Measurements from ENCODE around the gene TRPM2.

The TRPM2 gene

DNA sequence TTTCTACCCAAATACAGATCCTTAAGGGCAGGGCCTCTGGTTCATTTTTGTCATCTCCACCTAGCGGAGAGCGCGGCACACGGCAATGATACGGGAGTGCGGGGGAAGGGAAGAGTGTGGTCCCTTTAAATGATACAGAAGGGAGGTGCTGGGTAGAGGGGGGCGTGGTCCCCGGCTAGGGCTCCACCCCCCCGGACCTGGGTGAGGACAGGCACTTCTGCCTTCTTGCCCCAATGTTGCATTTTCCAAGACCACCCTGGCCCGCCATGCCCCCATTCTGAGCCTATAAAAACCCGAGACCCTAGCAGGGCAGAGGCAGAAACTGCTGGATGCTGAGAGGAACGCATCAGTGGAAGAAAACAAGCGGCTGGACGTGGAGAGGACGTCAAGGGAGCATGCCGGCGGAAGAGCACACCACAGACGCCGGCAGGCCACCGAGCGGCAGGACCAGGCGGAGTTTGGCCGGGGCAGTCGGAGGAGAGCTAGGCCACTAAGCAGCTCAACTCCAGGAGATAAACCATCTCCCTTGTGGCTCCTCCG, 131.9 kb downstream of the TRPM2 start:
- peak; percentile 14 to 20 for DNase-seq (ENCODE audit: low read depth in 2 of 2)

DNA sequence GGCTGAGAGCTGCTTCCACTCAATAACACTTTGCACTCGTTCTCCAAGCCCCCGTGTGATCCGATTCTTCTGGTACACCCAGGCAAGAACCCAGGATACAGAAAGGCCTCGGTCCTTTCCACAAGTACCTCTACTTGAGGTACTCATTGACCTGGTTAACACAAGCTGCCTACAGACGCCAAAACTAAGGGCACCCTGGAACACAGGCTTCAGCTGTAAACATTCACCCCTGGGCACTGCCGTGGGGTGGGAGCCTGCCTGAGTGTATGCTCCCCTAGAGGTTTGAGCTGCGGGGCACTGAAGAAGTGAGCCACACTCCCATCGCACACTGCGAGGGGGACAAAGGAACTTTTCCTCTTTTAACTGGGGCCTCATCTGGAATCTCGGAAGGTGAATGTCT, 132.4 kb downstream of the TRPM2 start:
- no peak for DNase-seq (ENCODE audit: low read depth in 2 of 2)

DNA sequence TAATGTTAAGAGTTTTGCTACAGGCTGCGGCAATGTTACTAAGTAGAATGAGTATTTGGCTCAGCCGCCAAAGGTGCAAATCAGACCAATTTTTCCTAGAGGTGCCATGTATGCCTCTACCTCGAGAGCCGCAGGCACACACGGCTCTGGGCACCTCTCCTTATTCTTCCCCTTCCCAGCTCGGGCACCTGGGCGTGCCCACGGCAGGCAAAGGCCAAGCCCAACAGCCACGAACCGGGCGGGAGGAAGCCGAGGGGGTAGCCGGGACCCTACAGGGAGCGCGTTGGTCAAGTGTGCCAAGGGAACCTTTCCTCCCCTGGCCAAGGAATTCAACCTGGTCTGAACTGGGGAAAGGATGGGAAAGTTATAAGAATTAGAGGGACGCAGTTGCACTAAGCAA, 132.9 kb downstream of the TRPM2 start:
- no peak for DNase-seq (ENCODE audit: low read depth in 2 of 2)

DNA sequence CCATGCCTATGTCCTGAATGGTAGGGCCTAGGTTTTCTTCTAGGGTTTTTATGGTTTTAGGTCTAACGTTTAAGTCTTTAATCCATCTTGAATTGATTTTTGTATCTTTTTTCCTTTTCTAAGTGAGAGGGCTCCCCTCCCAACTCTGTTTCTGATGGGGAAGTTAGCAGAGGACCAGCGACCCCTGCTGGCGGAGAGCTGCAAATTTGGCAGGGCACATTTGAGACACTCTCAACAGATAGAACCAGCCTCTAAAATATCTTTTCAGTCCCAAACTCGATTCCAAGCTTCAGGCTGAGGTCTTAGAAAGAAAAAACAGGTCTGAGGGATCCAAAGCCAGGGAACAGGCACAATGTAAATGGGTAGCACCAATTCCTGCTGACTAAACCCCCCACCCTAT, 134.4 kb downstream of the TRPM2 start:
- DNase-seq (ENCODE audit: low read depth in 2 of 2): no peak

DNA sequence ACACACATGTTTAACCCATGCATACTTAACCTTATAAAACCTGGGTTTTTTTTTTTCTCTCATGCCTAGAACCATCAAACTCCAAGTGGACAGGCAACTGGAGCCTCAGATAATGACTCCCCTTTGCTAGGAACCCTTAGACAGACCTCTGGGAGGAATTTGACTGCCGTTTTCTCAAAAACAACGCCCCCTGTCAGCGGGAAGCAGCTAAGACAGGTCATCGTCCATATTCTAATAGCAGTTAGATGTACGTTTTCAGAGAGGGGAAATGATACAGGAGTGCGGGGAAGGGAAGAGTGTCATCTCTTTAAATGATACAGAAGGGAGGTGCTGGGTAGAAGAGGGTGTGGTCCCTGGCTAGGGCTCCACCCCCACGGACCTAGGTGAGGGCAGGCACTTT, 136.5 kb downstream of the TRPM2 start:
- DNase-seq (ENCODE audit: low read depth in 2 of 2): no peak

DNA sequence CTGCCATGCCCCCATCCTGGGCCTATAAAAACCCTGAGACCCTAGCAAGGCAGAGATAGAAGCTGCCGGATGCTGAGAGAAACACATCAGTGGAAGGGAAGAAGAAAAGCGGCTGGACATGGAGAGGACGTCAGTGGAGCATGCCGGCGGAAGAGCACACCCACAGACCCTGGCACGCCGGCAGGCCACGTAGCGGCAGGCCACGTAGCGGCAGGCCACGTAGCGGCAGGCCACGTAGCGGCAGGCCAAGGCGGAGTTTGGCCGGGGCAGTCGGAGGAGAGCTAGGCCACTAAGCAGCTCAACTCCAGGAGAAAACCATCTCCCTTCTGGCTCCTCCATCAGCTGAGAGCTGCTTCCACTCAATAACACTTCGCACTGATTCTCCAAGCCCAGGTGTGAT, 137.0 kb downstream of the TRPM2 start:
- DNase-seq (ENCODE audit: low read depth in 2 of 2): no peak

DNA sequence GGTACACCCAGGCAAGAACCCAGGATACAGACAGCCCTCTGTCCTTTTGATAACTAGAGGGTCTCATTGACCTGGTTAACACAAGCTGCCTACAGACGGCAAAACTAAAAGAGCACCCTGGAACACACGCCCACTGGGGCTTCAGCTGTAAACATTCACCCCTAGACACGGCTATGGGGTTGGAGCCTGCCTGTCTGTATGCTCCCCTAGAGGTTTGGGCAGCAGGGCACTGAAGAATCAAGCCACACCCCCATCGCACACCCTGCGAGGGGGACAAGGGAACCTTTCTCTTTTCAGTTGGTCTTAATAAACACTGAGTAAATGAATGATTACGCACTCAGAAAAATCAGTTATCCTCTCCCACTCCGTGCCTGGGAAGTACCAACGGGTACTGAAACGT, 137.4 kb downstream of the TRPM2 start:
- DNase-seq (ENCODE audit: low read depth in 2 of 2): no peak

All from stimulated activated CD8-positive, alpha-beta memory T cell treated with anti-CD3 and anti-CD28 coated beads, Interleukin-15, amount 100 ng/mL, for 4 hours (primary cell).